HEK293T (cell line): ENCODE results near the gene DLX1.
"Not testable (repeated sequence)": the region's sequence is repeated elsewhere in the genome, so short reads cannot be mapped to it uniquely, and the experiment has no call there.

ENCODE experiments used
- CTCF ChIA-PET: fragments of 350-600 bp; formaldehyde crosslinking; extraction: SDS; loops from one replicate; lab custom pipeline; 2021; ENCODE audit warnings: antibody characterized with exemption, inconsistent platforms; lab: Yijun Ruan, JAX
- POLR2A ChIA-PET: fragments of 350-600 bp; formaldehyde crosslinking; extraction: SDS; loops from one replicate; lab custom pipeline; 2020; ENCODE audit warnings: antibody characterized with exemption, inconsistent platforms; lab: Yijun Ruan, JAX
- DNase-seq: peaks from one replicate; pipeline ENCODE4 v3.0.0; 2012; ENCODE audit warnings: mixed read lengths; ENCODE audit errors: extremely low spot score
- ARNT ChIP-seq: fragments of 450-650 bp; IDR thresholded peaks from 2 replicates; pipeline ENCODE4 v1.6.1; 2017; ENCODE audit warnings: mild to moderate bottlenecking
- BHLHE40 ChIP-seq: fragments of 450-650 bp; IDR thresholded peaks from 2 replicates; pipeline ENCODE4 v1.6.1; 2016; ENCODE audit warnings: mild to moderate bottlenecking, moderate library complexity, borderline replicate concordance
- CTBP1 ChIP-seq: fragments of 450-650 bp; IDR thresholded peaks from 2 replicates; pipeline ENCODE4 v1.6.1; 2016; ENCODE audit warnings: borderline replicate concordance
- ELF4 ChIP-seq: fragments of 450-650 bp; IDR thresholded peaks from 2 replicates; pipeline ENCODE4 v1.6.1; 2017; ENCODE audit warnings: antibody characterized with exemption
- FOXA1 ChIP-seq: fragments of 450-650 bp; IDR thresholded peaks from 2 replicates; pipeline ENCODE4 v1.6.1; 2016; ENCODE audit warnings: mild to moderate bottlenecking
- FOXK2 ChIP-seq: fragments of 450-650 bp; IDR thresholded peaks from 2 replicates; pipeline ENCODE4 v1.6.1; 2016; ENCODE audit warnings: mild to moderate bottlenecking
- FOXM1 ChIP-seq: fragments of 450-650 bp; IDR thresholded peaks from 2 replicates; pipeline ENCODE4 v1.6.1; 2017; ENCODE audit warnings: mild to moderate bottlenecking, borderline replicate concordance
- HDGF ChIP-seq: fragments of 450-650 bp; IDR thresholded peaks from 2 replicates; pipeline ENCODE4 v1.6.1; 2017; ENCODE audit warnings: antibody characterized with exemption, borderline replicate concordance
- L3MBTL2 ChIP-seq: fragments of 450-650 bp; conservative IDR thresholded peaks from 2 replicates; pipeline ENCODE4 v1.6.1; 2016; ENCODE audit warnings: mild to moderate bottlenecking
- LEF1 ChIP-seq: fragments of 450-650 bp; IDR thresholded peaks from 2 replicates; pipeline ENCODE4 v1.6.1; 2017; ENCODE audit warnings: mild to moderate bottlenecking, borderline replicate concordance
- NFRKB ChIP-seq: fragments of 450-650 bp; IDR thresholded peaks from 2 replicates; pipeline ENCODE4 v1.6.1; 2016; ENCODE audit warnings: mild to moderate bottlenecking, moderate library complexity
- PKNOX1 ChIP-seq: fragments of 450-650 bp; IDR thresholded peaks from 2 replicates; pipeline ENCODE4 v1.6.1; 2016
- SP1 ChIP-seq: fragments of 450-650 bp; IDR thresholded peaks from 2 replicates; pipeline ENCODE4 v1.6.1; 2017
- SUZ12 ChIP-seq: fragments of 450-650 bp; IDR thresholded peaks from 2 replicates; pipeline ENCODE4 v1.6.1; 2016; ENCODE audit warnings: mild to moderate bottlenecking
- TARDBP ChIP-seq: fragments of 450-650 bp; IDR thresholded peaks from 2 replicates; pipeline ENCODE4 v1.6.1; 2016
- ZNF384 ChIP-seq: fragments of 450-650 bp; IDR thresholded peaks from 2 replicates; pipeline ENCODE4 v1.6.1; 2016

Gene DLX1

GRCh38 chr2:172134270-172134669, 49.0 kb downstream of the DLX1 start:
- POLR2A ChIA-PET, result no interaction called here
- CTCF ChIA-PET, result interaction anchor here (0.5 kb wide), 1 partner anchor 37 kb away, joined by 3 read pairs; no protein-coding TSS in a partner anchor
- DNase-seq, result no peak
- TF ChIP-seq SP1 (no peak), SUZ12 (no peak), LEF1 (no peak), NFRKB (no peak), FOXA1 (no peak), CTBP1 (no peak), HDGF (no peak), L3MBTL2 (no peak), TARDBP (no peak), ELF4 (no peak), ZNF384 (no peak), BHLHE40 (no peak), FOXK2 (no peak), FOXM1 (no peak), ARNT (no peak), PKNOX1 (no peak)

- ChIA-PET POLR2A (no interaction called here), CTCF (interaction anchor here (1.3 kb wide), 1 partner anchor 8 kb away, joined by 6 read pairs; no protein-coding TSS in a partner anchor)
- no peak for DNase-seq
- TF ChIP-seq FOXA1 (no peak), HDGF (no peak), NFRKB (no peak), SP1 (no peak), ELF4 (no peak), PKNOX1 (no peak), FOXM1 (no peak), ARNT (no peak), TARDBP (no peak), BHLHE40 (no peak), LEF1 (no peak), SUZ12 (no peak), FOXK2 (no peak), CTBP1 (no peak)
Observed at GRCh38 chr2:172135446-172135845, 50.1 kb downstream of the DLX1 start.

- ChIA-PET POLR2A (no interaction called here), CTCF (no interaction called here)
- DNase-seq, result no peak
- TF ChIP-seq L3MBTL2 (no peak), LEF1 (no peak), ARNT (no peak), TARDBP (no peak), NFRKB (no peak), ZNF384 (no peak), SUZ12 (no peak), HDGF (no peak), FOXM1 (no peak), BHLHE40 (no peak), FOXK2 (no peak), SP1 (no peak), CTBP1 (no peak)
Observed at GRCh38 chr2:172137109-172137508, 51.8 kb downstream of the DLX1 start.

GRCh38 chr2:172137943-172138342, 52.6 kb downstream of the DLX1 start:
- CTCF ChIA-PET, result no interaction called here
- DNase-seq, result no peak
- POLR2A ChIA-PET, result no interaction called here
- TF ChIP-seq SUZ12 (no peak), FOXM1 (no peak), ZNF384 (no peak), NFRKB (no peak), BHLHE40 (no peak), TARDBP (no peak), LEF1 (no peak), CTBP1 (no peak)

- DNase-seq, CTCF ChIA-PET, POLR2A ChIA-PET: not testable (repeated sequence)
Observed at GRCh38 chr2:172138727-172139126, 53.4 kb downstream of the DLX1 start.
